Measurements from ENCODE around the gene NTRK3.

NTRK3 gene

DNA sequence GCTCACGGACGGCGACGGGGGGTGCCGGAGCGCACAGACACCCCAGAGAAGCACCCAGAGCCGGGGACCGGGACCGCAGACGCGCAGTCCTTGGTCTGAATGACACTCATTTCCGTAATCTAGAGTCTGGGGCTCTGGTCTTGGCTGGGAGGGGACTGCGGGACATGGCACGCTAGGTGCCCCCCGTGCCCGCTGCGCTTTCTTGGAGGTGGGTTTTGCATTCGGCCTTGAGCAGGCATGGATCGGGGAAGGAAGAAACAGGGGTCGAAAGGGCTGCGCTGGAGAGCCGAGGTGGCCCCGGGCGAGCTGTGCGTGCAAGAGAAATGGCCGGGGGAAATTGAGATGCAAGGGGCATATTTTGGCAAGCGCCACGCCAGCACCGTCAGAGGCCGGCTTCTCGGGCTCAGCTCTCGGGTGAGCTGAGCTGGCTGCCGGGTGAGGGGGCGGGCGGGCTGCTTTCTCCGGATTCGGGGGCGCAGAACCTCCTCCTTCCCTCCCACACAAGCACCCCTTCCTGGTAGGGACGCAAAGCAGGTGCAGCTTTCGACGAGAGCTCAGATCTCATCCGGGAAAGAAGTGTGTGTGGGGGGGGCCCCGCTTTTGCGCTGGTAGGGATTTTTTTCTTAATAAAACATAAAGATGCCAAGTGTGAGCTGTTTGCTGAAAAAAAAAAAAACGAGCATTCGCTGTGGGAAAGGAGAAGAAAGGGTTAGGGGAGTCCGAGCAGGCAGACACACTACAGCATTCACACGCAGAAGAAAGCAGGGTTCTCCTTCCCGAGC, 963 bp upstream of the NTRK3 start:
- no peak for DNase-seq

DNA sequence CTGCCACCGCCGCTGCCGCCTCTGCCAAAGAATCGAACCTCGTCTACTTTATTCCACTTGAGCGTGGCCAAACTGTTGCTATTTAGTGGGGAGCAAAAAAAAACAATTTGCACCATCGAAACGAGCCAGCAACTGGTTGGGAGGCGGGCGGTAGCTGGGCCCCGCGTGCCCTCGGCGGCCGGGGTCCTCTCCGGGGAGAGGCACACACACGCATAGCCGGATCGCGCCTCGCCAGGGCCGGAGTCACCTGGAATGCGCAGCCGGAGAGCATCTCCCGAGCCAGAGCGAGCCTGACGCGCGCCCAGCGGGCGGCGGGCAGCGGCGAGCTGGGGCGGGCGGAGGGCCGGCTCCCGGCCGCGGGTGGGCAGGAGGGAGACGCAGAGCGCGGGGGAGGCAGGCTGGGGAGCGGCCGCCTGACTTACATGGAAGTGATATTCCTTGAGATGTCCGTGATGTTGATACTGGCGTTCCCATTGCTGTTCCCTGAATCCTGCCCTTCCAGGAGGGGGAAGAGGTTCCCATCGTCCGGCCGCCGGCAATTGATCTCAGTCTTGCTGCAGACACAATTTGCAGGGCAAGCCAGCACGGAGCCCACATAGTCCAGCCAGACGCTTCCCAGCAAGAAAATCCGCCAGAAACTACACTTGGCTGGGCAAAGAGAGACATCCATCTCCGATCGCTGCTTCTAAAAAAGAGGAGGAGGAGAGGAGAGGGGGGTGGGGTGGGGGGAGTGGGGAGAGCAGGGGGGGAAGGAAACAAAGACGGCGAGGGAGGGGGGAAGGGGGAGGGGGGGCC, 858 bp downstream of the NTRK3 start:
- no peak for DNase-seq

DNA sequence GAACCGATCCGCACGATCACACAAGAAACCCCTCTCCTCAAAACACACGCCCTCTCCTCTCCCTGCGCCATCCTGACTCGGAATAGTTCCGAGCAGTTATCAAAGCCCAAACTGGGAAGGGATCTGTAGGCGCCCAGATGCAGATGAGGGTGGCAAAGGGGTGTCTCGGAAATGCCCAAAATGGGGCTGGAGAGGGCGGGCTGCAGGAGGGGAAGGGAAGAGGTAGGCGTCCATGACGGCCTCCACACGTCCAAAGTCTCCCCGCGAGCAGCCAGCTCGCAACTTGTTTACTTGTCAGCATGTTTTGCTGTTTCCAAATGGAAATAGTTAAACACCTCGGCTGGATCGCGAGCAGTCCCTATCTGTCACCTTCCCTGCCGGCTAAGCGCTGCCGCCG, 1.5 kb downstream of the NTRK3 start:
- DNase-seq: no peak

DNA sequence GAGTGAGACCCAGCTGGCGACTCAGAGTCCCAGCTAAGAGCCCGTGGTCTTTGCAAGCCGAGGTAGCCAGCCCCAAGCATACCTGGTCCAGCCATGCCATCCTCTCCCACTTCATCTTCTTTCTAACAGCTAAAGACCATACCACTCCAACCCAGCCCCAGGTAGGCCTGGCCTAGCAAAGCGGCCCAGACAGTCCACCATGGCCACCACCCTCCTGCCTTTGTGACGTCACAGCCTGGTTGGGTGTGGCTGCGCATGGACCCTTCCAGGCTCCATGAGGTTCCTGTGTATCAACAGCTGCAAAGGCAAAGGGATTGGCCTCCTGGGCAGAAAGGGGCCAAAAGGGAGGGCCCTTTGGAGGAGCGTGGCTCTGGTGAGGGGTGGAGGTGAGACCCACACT, 4.1 kb downstream of the NTRK3 start:
- DNase-seq: no peak

DNA sequence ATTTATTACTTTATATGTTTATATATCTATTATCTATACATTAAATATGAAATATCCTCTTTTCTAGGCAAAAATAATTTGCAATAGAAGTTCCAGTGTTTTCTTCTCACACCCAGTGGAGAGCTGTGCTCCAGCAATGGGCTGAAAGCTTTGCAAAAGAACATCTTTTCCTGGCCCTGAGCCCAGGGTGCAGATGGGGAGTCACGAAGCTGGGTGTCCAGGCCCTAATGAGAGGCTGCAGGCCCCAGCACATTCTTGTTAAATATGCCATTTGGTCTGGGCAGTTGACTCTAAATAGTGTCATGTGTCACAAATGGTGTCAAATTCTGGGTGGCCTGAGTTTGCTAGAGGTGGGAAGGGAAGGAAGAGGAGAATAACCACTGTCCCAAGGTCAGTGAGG, 5.7 kb downstream of the NTRK3 start:
- peak; percentile 25 for DNase-seq

DNA sequence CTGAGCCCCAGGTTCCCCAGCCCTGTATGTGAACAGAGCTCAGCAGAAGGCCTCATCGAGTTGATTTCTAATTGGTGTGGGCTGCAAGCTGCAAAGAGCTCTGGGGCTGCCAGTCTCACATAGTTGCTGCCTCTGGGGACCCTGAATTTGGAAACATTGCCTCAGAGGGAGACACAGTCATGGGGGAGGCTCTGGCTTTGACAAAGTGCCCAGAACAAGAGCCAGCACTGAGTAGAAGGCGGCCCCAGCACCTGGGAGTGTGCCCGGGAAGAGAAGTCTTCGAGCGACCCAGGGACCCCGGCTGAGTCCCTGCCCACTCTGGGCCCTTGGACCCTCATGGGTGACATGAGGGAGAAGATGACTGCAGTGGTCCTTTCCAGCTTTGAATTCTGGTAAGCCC, 7.3 kb downstream of the NTRK3 start:
- no peak for DNase-seq

DNA sequence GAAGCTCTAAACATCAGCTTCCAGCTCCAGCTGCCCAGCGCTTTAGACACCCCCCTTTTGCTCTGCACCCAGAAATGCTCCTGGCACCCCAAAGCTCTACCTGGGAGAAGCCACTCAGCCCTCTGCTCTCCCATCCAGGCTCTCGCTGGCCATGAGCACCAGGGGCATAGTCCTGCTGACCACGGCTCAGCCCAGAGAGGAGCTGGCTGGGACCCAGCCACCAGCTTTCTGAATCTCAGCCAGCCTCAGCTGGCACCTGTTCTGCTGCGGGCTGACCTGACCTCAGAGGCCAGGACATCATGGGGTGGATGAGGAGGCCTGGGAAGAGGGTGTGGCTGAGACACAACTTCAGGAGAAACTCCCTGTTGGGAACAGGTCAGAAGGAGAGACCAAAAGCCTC, 8.6 kb downstream of the NTRK3 start:
- no peak for DNase-seq

DNA sequence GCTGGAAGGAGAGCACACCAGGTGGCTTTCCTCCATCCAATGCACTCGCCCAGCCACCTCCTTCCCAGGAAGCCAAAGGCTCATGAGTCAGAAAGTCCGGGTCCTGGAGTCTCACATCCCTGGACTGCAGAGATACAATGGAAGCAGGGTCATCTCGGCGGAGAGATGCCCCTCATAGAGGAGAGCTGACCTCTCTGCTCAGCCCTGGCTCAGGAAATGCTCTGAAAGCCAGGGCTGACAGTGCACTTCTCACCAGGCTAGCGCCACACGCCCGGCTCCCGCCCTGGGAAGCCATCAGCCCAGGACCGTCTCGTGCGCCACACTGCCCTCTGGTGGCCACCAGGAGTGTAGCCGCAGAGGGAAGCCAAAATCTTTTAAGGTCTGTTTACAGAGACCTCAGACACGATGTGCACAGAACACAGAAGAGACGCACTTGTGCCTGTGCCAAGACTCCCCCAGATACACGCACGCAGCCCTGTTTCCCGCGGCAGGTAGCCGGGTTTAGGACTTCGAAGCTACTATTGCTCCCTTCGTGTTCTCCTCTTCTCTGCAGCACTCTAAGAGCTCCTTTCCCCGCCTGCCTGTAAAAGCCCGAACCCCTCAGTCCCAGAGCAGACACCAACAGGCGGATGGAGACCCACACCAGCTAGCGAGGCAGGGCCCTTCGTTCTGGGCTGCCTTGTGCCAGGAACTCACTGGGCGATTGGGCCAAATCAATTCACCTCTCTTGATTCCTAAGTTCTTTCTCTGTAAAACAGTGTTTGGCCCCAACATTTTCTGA, 9.7 kb downstream of the NTRK3 start:
- DNase-seq: peak; percentile 54

DNA sequence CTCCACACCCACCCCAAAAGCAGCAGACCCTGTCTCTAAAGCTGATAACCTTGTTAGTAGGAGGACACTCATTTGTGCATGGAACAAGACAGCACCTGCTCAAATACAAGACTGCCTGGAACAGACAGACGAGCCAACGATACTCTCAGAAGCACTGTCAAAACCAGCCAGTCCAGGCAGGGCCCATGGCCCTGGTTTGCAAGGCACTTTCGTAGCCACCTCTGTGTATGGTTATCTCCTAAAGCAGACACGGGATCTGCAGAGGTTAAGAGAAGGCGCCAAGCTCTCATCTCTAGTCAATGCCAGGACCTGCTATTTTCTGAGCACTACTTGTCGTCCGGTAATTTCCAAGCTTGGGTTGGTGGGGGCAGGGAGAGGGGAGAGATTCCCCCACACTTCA, 10.5 kb downstream of the NTRK3 start:
- no peak for DNase-seq

DNA sequence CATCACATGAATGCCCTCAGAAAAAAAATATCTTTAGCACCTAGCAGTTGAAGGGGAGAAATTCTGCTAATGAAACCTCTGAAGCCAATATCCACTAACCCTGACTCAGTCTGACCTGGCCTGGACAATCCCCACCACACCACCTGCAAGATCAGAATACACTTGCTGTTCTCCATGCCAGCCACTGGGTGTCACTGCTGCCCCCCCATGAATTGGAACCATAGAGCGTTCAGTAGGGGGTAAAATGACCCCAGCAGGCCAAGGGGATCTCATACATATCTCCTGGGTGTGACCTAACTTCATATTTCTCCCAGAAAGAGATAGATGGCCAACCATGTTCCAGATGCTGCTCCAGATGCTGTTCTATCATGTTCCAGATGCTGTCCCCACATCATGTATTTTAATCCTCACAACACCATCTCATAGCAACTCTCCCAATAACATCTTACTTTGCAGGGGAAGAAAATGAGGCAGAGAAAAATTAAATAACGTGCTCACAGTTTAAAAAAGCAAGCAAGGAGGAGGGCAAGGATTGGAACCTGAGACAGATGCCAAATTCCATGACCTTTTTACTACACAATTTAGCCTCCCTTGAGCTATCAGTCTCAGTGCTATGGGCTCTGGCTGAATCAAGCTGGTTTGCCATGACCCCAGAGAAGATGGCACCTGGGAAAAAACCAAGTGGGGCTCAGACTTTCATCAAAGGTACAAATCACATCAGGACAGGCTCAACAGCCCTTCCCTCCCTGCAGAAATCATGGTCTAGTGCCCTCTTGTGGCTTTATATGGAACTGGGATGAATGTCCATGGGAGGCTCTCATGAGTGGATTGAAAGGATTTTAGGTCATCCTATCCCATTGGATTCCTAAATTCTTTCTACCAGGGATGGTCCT, 12.4 kb downstream of the NTRK3 start:
- peak; percentile 40 for DNase-seq

DNA sequence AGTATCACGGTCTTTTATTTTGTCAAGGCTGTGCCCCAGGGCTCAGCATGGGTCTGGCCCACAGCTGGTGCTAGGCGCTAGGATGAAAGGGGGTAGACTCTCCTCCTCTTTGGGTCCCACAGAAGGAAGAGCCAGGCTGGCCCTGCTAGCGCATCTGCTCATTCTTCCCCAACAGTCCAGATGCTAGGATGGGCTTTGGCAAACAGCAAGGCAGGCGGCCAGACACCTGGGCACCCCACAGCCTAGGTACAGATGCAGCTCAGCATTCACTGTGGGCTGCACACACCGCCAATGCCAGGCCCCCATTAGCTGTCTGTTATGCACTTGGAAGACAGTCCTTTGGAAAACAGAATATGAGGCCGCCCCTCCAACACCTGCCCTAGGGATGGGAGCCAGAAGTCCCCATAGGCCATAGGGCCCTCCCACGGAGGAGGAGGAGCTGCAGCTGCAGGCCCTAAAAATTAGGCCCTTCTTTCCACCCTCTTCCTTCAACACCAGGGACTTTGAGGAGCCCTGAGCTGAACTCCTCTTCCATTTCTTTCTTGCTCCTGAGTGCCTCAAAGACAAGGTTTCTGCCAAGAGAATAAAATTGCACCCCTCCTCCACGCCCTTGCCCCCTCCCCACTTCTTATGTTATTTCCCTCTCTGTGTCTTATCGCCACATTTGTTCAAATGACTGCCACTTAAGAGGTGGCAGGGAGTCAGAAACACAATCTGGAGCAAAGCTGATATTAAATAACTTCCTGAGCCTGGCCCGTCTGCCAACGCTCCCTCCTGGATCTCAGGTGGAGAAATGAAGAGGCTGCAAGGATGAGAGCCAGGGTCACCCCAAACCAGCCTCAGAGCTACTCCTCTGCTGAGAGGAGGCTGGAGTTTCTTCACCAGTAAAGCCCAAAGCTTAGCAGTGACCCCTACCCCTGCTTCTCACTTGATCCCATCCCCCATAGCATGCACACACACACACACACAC, 13.7 kb downstream of the NTRK3 start:
- no peak for DNase-seq

DNA sequence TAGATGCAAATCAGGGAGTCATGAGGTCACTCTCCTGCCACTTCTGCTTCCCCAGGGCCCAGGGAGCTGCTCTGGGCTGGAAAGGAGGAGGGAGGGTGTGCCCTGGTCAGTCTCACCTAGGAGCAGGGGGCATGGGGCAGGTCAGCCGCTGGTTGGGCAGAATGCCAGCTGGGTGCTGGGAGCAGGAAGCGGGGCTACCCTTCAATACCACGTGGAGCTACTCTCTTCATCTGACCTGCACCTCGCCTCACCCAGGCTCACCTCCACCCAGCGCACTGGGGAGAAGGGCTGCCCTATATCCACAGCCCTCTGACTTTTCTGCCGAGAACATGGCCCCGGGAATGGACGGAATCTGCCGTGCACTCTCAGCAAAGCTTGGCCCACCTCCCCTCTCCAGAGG, 15.1 kb downstream of the NTRK3 start:
- no peak for DNase-seq

DNA sequence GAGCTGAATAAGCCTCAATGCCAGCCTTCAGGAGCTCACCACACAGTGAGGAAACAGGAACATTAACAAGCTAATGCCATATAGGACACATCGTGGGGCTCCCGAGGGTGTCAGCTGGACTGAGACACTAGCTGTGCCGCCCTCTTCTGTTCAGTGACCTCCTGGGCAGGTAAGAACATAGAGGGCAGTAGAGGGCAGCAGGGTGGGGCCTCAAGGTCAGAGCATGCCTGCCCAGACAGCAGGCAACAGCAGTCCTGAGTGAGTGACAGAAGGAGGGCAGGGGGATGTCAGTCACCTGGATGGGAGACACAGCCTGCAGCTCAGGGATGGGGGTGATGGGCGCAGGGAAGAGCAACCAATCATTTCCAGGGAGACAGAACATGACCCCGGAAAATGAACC, 15.5 kb downstream of the NTRK3 start:
- DNase-seq: no peak

DNA sequence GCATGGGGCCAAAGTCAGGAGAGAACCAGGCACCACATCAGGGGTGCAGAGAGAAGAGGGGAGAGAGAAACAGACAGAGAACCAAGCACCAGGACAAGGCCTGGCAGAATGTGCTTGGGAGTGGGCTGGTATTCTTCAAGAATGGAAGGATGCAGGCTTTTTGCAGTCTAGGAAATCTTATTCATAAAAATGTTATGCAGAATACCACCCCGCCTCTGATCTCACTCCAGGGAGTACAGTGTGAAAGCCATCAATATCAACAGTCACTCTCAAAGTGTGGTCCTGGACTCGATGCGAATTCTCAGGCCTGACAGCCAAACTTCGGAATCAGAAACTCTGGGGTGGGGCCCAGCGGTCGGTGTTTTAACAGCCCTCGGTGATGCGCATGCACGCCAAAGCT, 16.9 kb downstream of the NTRK3 start:
- no peak for DNase-seq

DNA sequence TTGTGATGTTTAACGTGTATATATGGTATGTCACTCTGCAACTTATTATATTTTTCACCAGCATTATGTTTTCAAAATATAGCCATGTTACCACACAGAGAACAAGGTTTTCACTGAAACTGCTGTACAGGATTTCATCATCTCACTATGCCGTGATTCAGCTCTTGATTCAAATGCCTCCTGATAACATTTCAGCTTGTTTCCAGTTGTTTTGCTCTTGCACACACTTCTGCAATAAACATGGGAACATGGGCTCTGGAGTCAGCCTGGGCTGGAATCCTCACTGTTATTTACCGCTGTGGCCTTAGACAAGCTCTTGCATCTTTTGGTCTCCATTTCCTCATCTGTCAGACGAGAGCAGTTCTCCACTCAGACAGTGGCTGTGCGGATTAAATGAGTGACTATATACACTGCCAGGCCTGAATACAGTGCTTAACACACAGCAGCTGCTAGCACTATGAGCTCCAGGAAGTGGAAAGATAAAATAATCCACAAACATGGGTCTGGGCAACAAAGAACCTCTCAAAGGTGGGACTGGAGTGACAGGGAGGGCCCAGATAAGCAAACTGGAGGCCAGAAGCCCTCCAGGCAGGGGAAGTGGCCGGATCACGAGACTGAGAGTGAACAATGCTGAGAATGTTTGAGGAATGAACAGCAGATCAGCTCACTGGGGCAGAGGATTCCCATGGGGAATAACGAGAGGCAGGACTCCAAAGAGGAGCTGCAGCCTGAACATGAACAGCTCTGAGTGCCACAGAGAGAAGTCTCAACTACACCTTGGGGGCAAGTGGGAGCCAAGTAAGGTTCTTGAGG, 17.7 kb downstream of the NTRK3 start:
- no peak for DNase-seq

DNA sequence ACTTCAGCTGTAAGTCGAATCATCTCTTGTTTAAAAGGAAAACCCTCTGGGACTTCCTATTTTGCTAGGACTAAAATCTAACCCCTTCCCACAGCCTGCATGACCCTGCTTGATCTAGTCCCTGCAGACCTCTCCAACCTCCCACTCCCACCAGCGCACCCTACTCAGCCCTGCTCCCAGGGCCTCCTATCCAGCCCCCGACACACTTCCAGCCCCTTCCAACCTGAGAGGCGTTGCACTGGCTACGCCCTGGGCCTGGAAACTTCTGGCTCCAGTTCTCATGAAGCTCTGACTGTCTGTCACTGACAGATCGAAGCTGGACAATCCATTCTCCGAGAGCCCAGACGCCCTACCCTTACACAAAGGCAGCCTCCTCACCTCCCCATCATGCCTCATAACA, 21.8 kb downstream of the NTRK3 start:
- DNase-seq: no peak

DNA sequence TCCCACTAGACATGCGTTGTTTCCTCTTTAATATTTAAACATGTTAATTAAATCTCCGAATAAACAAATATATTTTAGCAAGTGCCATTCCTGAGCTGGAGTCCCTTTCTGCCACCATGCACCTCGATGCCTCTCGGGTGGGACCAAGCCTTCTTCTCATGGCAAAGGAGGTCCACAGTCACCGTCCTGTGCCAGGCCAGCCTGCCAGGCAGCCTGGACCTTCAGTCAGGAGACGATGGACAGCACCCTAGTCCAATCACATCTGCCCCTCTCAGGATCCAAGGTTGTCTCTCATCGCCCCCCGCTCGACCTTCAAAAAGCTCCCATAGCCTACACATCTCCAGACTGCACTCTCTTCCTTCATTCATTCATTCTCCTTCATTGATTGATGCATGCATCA, 22.6 kb downstream of the NTRK3 start:
- no peak for DNase-seq

DNA sequence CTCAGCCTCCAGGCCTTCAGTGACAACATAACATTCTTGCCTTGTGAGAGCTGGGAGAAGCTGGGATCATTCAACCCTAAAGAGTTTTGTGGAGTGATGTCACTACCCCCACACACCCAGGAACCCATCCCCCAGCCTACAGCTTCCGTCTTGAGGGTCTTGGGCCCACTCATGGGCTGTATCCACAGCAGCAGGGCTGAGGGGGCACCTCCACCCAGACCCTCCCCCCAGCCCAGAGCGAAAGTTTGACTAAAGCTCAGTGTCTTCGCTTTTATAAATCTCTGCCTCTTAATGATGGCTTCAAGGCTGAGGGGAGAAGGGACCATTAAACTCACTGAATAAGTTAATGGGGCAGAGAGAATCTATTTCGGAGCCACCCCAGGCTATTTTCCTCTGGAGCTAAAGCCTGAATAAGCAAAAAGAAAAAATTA, 23.8 kb downstream of the NTRK3 start:
- DNase-seq: no peak

DNA sequence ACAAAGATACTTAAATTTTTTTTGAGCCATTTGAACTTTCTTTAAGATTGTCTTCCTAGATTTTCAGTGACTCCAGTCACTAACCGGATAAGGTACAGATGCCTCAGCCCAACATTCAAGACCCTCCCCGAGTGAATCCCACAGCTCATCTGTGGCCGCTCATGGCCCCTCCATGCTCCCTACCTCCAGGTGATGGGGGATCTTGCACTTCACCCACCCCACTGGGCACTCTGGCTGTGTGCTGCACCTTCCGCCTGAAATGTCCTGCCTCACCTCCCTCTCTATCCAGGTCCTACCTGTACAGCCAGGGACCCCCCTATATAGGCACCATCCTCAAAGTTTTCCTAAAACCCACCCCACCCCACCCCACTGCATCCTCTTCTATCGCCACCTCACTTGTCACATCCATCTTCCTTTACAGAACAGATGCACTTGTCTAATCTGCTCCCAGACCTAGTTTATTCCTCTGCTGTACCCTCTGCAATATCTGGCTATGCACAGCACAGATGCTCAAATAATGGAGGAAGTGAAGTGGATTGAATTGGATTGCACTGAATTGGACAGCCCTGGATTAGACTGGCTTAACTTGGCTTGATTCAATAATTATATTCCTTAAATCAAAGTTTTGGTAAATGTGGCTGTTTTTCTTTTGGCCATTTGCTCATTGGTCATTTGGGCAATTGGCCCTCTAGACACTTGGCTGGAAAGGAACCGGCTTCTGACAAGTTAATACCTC, 24.5 kb downstream of the NTRK3 start:
- no peak for DNase-seq

DNA sequence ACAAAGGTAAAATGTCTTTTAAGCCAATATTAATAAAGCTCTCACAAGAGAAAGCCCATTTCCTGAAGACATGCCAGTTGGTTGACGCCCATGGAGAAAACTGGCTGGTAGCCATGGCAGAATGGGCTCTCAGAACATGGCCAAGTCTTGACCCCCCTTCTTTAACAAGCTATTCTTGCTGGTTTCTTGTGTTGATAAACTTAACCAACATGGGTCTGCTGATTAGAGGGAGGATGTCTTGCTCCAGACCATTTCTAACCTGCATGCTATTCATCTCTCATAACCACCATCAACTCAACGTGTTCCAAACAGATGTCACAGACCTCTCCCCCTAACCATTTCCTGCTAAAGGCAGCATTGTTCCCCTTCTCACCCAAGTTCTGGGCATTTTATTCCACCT, 25.7 kb downstream of the NTRK3 start:
- DNase-seq: no peak

Measured in NCI-H1694 (cell line).